ENCODE results near the gene RAB35.

RAB35 gene

GRCh38 chr12:120099738-120100137, 16.8 kb downstream of the RAB35 start:
- H3K4me3 ChIP-seq (ENCODE audit: low read length): no peak overlapping the region
- no peak for TF ChIP-seq CTCF (conservative IDR thresholded peaks at IDR 0.05; ENCODE audit: low read length)
- no peak for DNase-seq (ENCODE audit: low read depth)

- no peak for TF ChIP-seq CTCF (conservative IDR thresholded peaks at IDR 0.05; ENCODE audit: low read length)
- DNase-seq (ENCODE audit: low read depth): no peak
- H3K4me3 ChIP-seq (ENCODE audit: low read length): no peak overlapping the region
Observed at GRCh38 chr12:120098756-120099470, 17.6 kb downstream of the RAB35 start.

- no peak for TF ChIP-seq CTCF (conservative IDR thresholded peaks at IDR 0.05; ENCODE audit: low read length)
- DNase-seq (ENCODE audit: low read depth): no peak
- H3K4me3 ChIP-seq (ENCODE audit: low read length): no peak overlapping the region
Observed at GRCh38 chr12:120096671-120097202, 19.8 kb downstream of the RAB35 start.

GRCh38 chr12:120095736-120096135, 20.8 kb downstream of the RAB35 start:
- TF ChIP-seq CTCF (conservative IDR thresholded peaks at IDR 0.05; ENCODE audit: low read length): no peak
- H3K4me3 ChIP-seq (ENCODE audit: low read length): no peak overlapping the region
- no peak for DNase-seq (ENCODE audit: low read depth)

- no peak for DNase-seq (ENCODE audit: low read depth)
- no peak for TF ChIP-seq CTCF (conservative IDR thresholded peaks at IDR 0.05; ENCODE audit: low read length)
- no peak overlapping the region for H3K4me3 ChIP-seq (ENCODE audit: low read length)
Observed at GRCh38 chr12:120095331-120095730, 21.2 kb downstream of the RAB35 start.

- H3K4me3 ChIP-seq (ENCODE audit: low read length): no peak overlapping the region
- TF ChIP-seq CTCF (conservative IDR thresholded peaks at IDR 0.05; ENCODE audit: low read length): no peak
- no peak for DNase-seq (ENCODE audit: low read depth)
Observed at GRCh38 chr12:120094485-120094884, 22.1 kb downstream of the RAB35 start.
